HG03175 (cell line): Measurements from ENCODE around the gene MED12L.
"Not testable (repeated sequence)": the region's sequence is repeated elsewhere in the genome, so short reads cannot be mapped to it uniquely, and the experiment has no call there.

Experiments
- ATAC-seq: cut with Tn5 transposase; IDR thresholded peaks from one replicate; pipeline ENCODE4 v1.9.1; 2021; ENCODE audit warnings: mild to moderate bottlenecking, moderate library complexity; ENCODE audit not compliant: unreplicated experiment

The MED12L gene, protein sequence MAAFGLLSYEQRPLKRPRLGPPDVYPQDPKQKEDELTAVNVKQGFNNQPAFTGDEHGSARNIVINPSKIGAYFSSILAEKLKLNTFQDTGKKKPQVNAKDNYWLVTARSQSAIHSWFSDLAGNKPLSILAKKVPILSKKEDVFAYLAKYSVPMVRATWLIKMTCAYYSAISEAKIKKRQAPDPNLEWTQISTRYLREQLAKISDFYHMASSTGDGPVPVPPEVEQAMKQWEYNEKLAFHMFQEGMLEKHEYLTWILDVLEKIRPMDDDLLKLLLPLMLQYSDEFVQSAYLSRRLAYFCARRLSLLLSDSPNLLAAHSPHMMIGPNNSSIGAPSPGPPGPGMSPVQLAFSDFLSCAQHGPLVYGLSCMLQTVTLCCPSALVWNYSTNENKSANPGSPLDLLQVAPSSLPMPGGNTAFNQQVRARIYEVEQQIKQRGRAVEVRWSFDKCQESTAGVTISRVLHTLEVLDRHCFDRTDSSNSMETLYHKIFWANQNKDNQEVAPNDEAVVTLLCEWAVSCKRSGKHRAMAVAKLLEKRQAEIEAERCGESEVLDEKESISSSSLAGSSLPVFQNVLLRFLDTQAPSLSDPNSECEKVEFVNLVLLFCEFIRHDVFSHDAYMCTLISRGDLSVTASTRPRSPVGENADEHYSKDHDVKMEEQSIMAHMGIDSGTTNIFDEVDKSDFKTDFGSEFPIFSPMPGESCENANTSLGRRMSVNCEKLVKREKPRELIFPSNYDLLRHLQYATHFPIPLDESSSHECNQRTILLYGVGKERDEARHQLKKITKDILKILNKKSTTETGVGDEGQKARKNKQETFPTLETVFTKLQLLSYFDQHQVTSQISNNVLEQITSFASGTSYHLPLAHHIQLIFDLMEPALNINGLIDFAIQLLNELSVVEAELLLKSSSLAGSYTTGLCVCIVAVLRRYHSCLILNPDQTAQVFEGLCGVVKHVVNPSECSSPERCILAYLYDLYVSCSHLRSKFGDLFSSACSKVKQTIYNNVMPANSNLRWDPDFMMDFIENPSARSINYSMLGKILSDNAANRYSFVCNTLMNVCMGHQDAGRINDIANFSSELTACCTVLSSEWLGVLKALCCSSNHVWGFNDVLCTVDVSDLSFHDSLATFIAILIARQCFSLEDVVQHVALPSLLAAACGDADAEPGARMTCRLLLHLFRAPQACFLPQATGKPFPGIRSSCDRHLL (N-terminal part only)

DNA sequence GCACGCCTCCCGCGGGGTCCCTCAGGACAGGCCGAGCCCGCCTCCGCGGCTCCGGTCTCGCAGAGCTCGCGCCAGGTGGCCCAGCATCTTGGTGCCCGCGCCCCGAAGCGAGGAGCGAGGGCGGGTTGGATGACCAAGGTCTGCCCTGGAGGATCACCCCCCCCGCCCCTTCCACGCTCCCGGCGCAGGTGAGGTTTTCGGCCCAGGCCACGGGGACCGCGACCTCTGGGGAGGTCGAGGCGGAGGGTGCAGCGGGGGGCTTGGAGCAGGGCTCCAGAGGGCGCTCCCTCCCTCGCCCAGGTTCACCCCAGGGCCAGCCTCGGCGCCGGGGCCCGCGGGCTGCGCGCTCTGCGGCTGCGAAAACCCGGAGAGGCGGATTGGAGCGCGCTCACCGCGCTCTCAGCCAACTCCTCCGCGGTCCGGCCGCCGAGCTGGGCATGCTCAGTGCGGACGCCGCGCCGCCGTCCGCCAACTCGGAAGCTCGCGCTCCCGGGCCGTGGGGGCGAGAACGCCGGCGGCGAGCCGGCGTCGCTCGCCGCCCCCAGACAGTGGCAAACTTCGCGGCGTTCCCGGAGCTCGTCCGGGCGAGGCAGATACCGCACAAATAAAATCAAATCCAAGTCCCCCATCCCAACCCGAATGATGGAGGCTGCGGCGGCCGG is at the start of gene MED12L:
MED12L (plus strand) TSS at position 438 of the 662 bp plus-strand sequence. CDS start 1,263 bp downstream, outside the sequence.
- peak; percentile 65 for ATAC-seq

DNA sequence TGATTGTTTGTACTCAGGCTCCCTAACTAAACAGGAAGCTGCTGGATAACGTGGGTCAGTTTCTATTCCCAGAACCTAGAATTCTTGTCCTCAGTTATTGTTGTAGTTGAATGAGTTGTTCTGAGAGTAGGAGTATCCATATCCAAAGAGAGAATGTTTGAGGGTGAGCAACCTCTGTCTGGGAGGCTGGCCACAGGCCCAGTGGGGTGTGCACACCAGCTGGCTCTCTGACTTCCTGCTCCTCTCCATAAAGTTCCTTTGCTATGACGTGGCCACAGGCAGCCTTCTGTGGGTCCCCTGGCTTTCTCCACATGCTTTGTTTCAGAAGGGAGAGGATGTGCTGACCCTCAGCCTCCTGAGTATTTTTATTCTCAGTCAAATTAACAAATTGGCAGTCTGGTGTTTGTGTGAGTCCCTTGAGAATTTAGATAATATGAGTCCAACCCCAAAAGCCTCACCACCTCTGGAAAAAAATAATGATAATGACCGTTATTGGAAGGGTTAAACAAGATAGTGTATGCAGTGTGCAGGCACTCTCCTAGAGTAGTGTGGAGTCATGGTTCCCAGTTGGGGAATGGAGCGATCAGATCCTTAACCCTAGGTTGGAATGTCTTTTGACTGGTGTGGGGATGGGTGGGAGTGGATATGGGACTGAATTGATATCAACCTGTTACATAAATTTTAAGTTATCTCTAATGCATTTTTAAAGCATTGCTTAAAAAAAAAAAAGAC is 47.6 kb upstream of the MED12L start:
- no peak for ATAC-seq

DNA sequence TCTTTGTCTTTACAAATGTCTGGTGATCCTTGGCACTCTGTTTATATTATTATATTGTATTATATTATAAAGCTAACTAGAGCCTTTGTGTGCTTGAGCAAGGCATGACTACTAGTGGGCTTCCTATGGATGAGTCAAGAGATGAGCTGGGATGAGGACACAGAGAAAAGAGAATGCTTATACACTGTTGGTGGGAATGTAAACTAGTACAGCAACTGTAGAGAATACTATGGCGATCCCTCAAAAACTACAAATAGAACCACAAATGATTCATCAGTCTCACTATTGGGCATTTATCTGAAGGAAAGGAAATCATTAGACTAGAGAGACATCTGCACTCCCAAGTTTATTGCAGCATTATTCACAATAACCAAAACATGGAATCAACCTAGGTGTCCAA is 40.8 kb upstream of the MED12L start:
- no peak for ATAC-seq

DNA sequence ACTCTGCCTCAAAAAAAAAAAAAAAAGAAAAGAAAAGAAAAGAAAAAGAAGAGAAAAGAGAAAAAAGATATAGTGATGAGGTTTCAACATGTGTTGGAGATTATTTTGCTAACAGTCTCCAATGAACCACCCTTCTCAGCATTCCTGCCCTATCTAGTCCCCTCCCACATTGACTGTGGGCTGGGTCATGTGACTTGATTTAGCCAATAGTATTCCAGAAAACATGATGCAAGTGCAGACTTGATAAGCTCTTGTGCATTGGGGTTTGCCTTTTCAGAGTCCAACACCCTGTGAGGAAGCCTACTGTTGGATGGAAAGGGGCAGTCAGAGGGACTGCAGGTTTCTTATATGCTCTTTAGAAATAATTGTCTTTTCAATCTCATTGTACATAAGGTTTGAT is 37.8 kb upstream of the MED12L start:
- ATAC-seq: no peak

DNA sequence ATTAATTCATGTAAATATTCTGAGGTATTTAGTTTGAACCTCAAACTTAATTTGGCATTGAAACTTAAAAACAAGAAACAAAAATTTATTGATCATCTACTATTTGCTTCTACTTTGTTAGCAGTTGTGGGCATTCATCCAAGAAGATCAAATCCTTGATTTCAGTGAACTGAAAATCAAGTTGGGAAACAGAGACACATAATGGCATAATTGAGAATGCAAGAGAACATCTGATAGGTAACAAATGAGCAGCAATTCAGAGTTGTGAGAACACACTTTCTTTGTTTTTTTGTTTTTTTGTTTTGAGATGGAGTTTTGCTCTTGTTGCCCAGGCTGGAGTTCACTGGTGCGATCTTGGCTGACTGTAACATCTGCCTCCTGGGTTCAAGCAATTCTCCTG is 33.9 kb upstream of the MED12L start:
- ATAC-seq: no peak

DNA sequence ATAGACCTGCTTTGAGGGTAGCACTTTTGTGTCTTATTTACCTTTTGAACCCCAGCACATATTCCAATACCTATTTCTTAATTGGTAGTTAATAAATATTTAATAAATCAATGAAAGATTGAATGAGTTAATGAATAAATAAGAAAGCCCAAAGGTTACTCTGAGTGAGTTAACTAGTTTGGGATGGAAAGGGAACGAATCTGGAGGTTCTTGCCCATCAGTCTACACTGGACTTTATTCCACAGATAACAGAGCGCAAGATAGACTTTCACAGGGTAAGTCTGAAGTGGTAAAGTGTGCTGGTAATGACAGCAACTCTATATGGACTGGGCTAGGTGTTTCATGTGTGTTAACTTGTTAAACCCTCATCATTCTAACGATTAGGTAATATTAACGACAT is 33.1 kb upstream of the MED12L start:
- no peak for ATAC-seq

DNA sequence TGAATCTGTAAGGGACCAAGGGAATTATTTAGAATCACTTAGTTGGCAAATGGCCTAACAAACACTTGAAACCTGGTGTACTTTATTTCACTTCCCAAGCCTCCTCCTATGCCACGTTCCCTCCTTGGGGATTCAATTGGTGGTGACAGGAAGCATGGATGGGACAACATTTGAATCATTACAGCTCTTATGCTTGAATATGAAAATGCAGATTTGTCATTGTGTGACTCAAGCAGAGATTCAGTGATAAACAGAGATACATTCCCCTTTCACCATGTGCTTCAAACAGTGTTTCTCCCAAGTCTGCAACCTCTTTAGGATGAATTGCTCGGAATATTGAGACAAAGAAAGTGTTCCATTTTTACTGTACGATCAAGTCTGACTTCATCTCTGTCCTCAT is 32.7 kb upstream of the MED12L start:
- ATAC-seq: no peak

DNA sequence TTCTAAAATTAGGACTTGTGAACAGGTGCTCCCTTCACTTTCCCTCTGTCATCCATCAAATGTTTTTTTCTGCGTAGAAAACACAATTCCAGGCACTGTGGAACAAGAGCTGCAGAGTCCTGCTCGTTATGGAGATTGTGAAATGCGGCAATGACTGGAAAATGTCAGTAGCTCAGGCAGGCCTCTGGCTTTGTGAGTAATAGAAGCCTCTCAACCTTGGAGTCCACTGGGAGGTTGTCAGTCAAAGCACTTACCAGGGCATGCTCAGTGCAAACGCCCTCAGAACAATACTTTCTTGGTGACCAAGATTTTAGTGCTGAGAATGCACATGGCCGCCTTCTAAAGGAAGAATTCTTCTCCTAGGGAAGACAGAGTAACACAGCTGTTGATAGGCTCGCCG is 26.7 kb upstream of the MED12L start:
- ATAC-seq: no peak

DNA sequence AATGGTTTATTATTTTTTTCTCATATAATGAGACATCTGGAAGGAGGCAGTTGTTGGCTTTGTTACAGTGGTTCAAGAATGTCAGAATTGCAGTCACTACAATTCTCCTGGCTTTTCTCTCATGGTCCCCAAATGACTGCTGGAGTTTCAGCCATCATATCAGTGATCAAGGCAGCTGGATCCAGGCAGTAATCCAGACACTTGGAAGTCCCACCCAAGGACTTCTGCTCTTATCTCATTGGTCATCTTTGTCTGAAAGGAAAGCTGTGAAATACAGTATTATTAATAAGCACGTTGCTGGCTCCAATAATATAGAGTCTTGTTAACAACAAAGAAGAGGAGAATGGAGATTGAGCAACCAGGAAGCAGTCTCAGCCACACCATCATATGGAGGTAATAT is 22.9 kb upstream of the MED12L start:
- ATAC-seq: no peak

DNA sequence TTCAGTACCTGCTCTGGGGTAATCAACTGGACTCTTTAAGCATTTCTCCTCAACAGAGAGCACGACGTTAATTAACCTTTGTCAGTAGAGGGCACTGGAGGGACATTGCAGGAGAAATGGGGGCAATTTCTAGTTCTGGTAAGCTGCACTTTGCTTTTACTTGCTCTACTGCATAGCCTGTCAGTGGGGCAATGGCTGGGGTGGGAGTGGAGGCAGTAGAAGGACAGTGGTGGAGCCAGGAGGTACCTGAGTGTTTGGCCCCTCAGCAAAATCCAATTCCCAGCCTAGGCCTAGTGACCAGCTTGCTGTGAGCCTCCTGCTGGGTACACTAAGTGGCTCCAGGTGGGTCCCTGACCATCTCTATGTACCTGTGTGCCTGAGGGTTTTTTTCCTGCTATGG is 18.3 kb upstream of the MED12L start:
- ATAC-seq: no peak

DNA sequence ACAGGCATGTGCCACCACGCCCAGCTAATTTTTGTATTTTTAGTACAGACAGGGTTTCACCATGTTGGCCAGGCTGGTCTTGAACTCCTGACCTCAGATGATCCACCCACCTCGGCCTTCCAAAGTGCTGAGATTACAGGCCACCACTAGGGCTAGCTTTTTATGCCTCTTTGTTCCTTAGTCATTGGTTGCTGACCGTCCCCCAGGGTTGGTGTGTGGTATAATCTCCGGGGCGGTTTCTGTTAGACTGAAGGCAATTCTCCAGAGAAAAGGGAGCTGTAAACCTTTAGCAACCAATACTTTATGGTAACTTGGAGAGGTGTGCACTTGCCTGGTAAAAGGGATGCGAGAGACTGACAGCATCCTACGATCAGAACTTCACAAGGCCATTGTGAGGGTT is 12.6 kb upstream of the MED12L start:
- not testable (repeated sequence) for ATAC-seq

DNA sequence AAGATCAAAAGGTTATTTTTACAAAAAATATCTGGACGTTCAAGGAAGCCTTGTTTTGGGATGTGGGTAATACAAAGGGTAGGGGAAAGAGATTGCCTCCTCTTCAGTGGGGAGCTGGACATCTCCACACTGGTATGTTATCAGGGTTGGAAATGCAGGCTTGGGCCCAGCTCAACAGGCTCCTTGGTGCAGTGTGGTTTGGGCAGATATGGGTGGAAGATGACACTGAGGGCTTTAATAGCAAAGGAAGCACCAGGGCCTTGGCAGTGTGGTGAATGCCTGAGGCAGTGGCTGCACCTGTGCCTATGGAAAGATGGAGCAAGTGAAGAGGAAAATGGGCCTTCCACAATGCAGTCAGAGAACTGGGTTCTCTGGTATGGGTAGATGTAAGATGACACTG is 11.2 kb upstream of the MED12L start:
- ATAC-seq: no peak

DNA sequence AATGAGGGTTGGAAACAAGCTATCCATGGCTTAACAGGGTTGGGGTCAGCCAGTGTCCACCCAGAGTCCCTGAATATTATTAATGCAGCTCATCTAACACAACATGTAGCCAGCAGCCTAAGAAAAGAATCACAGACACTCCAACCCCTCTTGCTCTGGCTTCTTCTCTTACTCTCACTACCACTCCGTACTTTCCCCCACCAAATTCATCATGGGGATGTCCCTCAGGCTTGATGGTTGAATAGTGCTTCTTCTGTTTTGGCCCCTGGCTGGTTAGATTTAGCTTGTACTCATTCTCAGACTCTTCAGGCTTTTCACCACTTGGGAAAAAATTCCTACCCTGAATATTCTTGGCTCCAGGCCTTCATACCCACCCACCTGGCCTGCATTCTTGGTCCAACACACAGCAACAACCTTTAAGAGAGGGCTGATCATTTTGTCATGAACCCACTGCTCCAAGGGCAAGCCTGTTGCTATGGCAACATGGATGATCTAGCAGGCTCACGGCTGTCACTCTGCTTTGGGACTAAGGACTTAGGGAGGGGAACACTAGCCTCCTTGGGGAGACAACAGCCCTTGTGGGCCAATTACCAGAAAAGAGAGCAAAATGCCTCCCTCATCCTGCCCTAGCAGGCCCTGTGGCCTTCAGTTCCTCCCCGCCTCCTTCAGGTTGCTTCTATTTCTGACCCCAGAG is 9.4 kb upstream of the MED12L start:
- no peak for ATAC-seq

DNA sequence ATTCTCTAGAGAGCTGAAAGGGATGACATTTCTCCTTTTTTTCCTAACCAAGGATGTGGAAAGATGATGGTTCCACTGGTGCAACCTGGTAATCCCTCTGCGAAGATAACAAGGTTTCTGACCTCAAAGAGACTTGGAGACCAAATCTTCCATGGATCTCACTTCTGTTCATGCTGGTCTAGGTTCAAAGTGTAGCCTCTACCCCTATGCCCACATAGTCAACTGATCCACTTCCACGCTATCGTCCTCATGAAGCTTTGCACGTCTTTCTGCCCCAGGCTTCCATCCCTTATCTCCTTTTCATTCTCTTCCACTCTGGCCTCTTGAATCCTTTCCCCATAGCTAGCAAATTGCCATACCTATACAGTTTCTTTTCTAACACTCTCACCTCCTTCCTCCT is 8.8 kb upstream of the MED12L start:
- no peak for ATAC-seq

DNA sequence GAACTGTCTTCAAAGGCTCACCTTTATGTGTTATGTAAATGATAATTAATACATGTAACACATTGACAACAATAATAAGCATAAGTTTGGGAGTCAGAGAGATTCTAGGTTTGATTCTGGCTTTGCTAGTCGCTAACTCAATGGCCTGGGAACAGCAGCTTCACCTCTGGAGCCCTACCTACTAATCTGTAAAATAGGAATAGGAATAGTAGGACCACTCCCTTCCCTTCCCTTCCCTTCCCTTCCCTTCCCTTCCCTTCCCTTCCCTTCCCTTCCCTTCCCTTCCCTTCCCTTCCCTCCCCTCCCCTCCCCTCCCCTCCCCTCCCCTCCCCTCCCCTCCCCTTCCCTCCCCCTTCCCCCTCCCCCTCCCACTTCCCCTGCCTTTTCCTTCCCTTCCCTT is 4.4 kb upstream of the MED12L start:
- not testable (repeated sequence) for ATAC-seq

DNA sequence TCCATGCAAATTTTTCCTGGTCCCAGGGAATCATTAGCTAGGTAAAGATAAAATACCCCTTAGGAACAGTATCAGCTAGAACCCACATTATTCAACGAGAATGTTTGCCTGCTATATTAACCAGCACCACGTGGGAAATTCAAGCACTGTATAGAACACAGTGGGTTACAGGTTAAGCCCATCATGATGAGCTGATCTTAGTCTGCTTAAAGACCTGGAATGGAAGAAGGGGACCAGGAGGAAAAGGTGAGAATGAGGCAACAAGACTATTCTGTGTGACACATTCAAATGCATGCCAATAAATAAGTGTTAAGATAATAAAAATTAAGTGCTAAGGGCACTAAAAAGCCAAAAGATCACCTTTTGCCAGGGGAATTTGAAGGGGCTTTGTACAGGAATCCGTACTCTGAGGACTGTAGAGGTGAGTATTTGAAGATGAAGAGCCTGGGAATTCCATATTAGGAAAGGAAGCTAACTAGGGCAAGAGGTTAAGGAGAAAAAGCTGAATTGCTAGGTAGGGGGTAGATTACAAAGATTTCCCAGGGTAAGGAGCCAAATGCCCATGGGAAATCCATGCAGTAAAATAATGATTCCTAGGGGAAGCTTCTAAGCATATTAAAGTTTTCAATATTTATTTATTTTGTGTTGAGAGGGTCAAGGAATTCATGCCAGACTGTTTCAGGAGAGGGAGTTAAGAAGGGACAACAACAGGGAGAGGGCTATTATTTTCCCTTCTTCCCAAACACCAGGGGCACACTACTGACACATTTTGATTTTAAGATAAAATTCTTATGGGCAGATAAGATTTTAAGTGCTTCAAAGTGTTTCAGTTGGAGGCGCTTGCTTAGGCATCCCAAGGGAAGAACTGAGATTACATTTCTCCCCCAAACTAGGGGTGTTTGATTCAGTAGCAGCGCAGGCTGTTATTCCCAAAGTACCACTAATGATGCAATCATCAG is 2.3 kb upstream of the MED12L start:
- no peak for ATAC-seq

DNA sequence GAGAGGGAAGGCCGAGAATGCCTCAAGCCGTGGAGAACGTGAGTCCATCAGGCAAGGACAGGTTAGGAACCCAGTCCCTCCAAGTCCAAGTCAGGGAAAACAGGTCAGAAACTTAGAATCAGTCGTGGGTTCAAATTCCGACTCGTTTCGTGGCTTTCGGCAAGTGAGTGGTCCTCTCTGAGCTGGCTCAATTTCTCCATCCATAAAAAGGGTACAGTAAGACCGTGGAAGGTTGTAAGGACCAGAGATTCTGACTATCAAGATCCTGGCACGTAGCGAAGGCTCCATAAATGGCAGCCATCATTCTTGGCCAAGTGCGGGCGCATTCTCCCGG is 604 bp upstream of the MED12L start:
- ATAC-seq: no peak

DNA sequence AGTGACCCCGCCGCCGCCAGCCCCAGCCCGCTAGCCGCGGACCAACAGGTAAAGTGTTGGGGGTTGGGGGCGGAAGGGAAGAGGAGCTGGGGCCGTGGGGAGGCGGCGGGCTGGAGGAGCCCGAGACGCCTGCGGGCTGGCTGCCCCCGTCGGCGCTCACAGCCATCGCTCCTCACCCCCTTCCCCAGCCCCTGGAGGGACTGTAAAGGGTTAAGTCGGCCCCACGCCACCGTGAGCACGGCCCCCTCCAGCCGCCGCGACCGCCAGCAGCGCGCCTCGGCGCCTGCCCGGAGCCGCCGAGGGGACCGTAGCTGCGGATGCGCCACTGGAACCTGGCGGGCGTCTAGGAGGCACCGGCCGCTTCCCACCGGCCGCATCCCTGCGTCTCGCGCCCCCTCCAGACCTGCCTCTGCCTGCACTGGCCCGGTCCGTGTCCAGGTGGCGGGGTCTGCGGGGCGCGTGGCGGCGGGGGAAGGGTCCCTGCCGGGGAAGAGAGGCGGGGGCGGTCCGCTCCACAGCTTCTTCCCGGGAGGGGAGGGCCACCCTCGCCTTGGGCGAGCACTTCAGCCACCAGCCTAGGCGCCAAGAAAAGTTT is 522 bp downstream of the MED12L start:
- ATAC-seq: peak; percentile 21
